GM18526 (cell line): ENCODE results near the gene OMP.

Experiments used
- POLR2A ChIP-seq: IDR thresholded peaks from 3 replicates; pipeline ENCODE4 v1.6.1; 2011; ENCODE audit not compliant: insufficient read length; ENCODE audit errors: extremely low read depth

Gene OMP

GRCh38 chr11:77129842-77130756, 27.5 kb downstream of the OMP start:
- TF ChIP-seq POLR2A, result no peak

- TF ChIP-seq POLR2A, result no peak
These were observed 28.3 kb downstream of the OMP start for GRCh38 chr11:77130763-77131513.

GRCh38 chr11:77131560-77131959, 28.9 kb downstream of the OMP start:
- no peak for TF ChIP-seq POLR2A

GRCh38 chr11:77135069-77135468, 32.4 kb downstream of the OMP start:
- TF ChIP-seq POLR2A, result no peak

- no peak for TF ChIP-seq POLR2A
These were observed 33.4 kb downstream of the OMP start for GRCh38 chr11:77136074-77136473.

- no peak for TF ChIP-seq POLR2A
These were observed 34.3 kb downstream of the OMP start for GRCh38 chr11:77136784-77137420.

GRCh38 chr11:77137421-77137820, 34.8 kb downstream of the OMP start:
- no peak for TF ChIP-seq POLR2A

- TF ChIP-seq POLR2A, result no peak
These were observed 35.5 kb downstream of the OMP start for GRCh38 chr11:77138106-77138649.

- no peak for TF ChIP-seq POLR2A
These were observed 36.6 kb downstream of the OMP start for GRCh38 chr11:77139201-77139600.

- TF ChIP-seq POLR2A, result no peak
These were observed 37.7 kb downstream of the OMP start for GRCh38 chr11:77140231-77140851.

GRCh38 chr11:77141034-77141433, 38.4 kb downstream of the OMP start:
- no peak for TF ChIP-seq POLR2A

- no peak for TF ChIP-seq POLR2A
These were observed 38.8 kb downstream of the OMP start for GRCh38 chr11:77141475-77141874.

- no peak for TF ChIP-seq POLR2A
These were observed 39.7 kb downstream of the OMP start for GRCh38 chr11:77142091-77142975.

- no peak for TF ChIP-seq POLR2A
These were observed 40.9 kb downstream of the OMP start for GRCh38 chr11:77143405-77144020.
